Left lung (tissue), 10 donors: ENCODE data around the gene LMF1. TPM values are rescaled to one million over a fixed set of nuclear protein-coding genes. Genes with fewer than 3 reads are reported as not detected.

Experiments
- ATAC-seq: fragments of 200-7000 bp; cut with Tn5 transposase; one replicate; pipeline ENCODE4 v1.9.1; 2020; ENCODE audit warnings: moderate library complexity
- DNase-seq, 4 donors: peaks; one replicate each; pipeline ENCODE4 v3.0.0-alpha.2; 2013 to 2020
- H3K27ac ChIP-seq, 2 donors: fragments of 200-600 bp; sonication (generic) in 1 of 2; one replicate each; pipeline versions ENCODE4 v1.5.0 to v1.8.0; 2020 to 2021
- H3K27me3 ChIP-seq, 2 donors: fragments of 200-600 bp; sonication (generic) in 1 of 2; one replicate each; pipeline versions ENCODE4 v1.5.0 to v1.8.0; 2020 to 2021
- H3K36me3 ChIP-seq, 2 donors: fragments of 200-600 bp; sonication (generic) in 1 of 2; one replicate each; pipeline versions ENCODE4 v1.5.0 to v1.8.0; 2020 to 2021
- H3K4me1 ChIP-seq, 2 donors: fragments of 200-600 bp; one replicate each; pipeline ENCODE4 v1.8.0; 2021
- H3K4me3 ChIP-seq, 2 donors: fragments of 200-600 bp; sonication (generic) in 1 of 2; one replicate each; pipeline versions ENCODE4 v1.5.0 to v1.8.0; 2020 to 2021; ENCODE audit warnings: mild to moderate bottlenecking in 1 of 2
- H3K9me3 ChIP-seq, 2 donors: fragments of 200-600 bp; sonication (generic) in 1 of 2; one replicate each; pipeline versions ENCODE4 v1.5.0 to v1.8.0; 2020 to 2021
- intact Hi-C, 2 donors: fragments of 100-400 bp; cut with DNase I; formaldehyde crosslinking; loops; one replicate each; pipeline versions ENCODE4 v1.11.2 to v1.14.2; 2022
- polyA plus RNA-seq, 6 donors: library from polyadenylated mRNA; unstranded; fragments of 120-200 nt; gene quantifications; one replicate each; pipeline ENCODE4 v1.2.1, GENCODE V29; 2013; ENCODE audit not compliant: insufficient read length in 6 of 6
- total RNA-seq, 2 donors: library from RNA; stranded (reverse); fragmentation: NEBNext Ultra II Directional; extraction: Animal tissue kit (Norgen Biotek cat#: 25700); gene quantifications; one replicate each; pipeline ENCODE4 v1.2.1, GENCODE V29; 2021
- TF ChIP-seq, protein P1 (sequence below), 2 donors: fragments of 200-600 bp; sonication (generic) in 1 of 2; IDR thresholded peaks; one replicate each; pipeline versions ENCODE4 v1.5.0 to v1.8.0; 2021; ENCODE audit warnings: antibody characterized with exemption in 2 of 2
- donor health status: DM: no; HTN: yes; CAD: no.
- donor health status: DM: no; HTN: no; CAD: no.

LMF1 gene
- total and polyA plus RNA-seq, 8 donors, result 15.5 to 23.1 (median 20.4) TPM

DNA sequence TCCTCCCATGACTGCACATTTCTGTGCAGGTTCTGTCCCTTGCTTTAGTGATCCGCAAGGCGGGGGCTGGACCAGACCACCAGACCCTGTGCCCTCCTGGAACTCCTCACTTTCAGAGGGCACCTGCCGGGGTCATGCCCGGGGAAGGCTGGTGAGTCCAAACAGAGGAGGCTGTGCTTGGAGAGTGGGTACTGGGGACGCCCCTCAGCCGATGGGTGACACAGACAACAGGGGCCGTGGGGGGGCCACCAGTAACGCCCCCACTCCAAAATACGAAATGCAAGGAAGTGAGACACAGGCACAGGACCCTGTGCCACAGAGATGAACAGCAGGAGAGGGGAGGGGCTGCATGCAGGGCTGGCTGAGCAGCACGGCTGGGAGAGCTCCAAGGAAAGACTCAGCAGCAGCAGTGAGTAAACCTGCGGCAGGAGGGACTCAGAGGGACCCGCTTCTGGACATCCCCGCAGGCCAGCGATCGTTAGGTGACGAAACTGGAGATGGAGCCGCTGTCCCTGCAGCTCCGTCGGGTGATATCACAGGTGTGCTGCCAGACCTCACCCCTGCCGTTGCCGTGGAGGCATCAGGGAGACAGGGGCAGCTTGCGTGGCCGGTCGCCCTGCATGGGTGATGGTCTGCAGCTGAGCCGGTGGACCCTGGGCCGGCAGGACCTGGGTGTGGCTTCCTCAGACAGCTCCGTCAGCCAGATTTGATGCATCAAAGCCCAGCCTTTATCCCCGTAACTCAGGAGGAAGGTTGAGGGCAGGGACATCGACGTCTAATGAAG, 99.0 kb downstream of the LMF1 start:
- no peak overlapping the region for H3K4me3 ChIP-seq
- H3K9me3 ChIP-seq, result no peaks in the 10 kb centered on the region
- H3K4me1 ChIP-seq, result no peaks in the 10 kb centered on the region
- H3K27me3 ChIP-seq, result no peaks in the 10 kb centered on the region
- TF ChIP-seq, protein P1, sequence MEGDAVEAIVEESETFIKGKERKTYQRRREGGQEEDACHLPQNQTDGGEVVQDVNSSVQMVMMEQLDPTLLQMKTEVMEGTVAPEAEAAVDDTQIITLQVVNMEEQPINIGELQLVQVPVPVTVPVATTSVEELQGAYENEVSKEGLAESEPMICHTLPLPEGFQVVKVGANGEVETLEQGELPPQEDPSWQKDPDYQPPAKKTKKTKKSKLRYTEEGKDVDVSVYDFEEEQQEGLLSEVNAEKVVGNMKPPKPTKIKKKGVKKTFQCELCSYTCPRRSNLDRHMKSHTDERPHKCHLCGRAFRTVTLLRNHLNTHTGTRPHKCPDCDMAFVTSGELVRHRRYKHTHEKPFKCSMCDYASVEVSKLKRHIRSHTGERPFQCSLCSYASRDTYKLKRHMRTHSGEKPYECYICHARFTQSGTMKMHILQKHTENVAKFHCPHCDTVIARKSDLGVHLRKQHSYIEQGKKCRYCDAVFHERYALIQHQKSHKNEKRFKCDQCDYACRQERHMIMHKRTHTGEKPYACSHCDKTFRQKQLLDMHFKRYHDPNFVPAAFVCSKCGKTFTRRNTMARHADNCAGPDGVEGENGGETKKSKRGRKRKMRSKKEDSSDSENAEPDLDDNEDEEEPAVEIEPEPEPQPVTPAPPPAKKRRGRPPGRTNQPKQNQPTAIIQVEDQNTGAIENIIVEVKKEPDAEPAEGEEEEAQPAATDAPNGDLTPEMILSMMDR (IDR thresholded peaks at IDR 0.05), result no peak
- H3K27ac ChIP-seq, result no peak overlapping the region
- ATAC-seq, result no peak
- DNase-seq, result peak in 1 of 4 donors; percentile 71
- intact Hi-C loops, result no loop called here
- H3K36me3 ChIP-seq, result peaks cover 0 to 49% of the 10 kb centered on the region in 2 donors

DNA sequence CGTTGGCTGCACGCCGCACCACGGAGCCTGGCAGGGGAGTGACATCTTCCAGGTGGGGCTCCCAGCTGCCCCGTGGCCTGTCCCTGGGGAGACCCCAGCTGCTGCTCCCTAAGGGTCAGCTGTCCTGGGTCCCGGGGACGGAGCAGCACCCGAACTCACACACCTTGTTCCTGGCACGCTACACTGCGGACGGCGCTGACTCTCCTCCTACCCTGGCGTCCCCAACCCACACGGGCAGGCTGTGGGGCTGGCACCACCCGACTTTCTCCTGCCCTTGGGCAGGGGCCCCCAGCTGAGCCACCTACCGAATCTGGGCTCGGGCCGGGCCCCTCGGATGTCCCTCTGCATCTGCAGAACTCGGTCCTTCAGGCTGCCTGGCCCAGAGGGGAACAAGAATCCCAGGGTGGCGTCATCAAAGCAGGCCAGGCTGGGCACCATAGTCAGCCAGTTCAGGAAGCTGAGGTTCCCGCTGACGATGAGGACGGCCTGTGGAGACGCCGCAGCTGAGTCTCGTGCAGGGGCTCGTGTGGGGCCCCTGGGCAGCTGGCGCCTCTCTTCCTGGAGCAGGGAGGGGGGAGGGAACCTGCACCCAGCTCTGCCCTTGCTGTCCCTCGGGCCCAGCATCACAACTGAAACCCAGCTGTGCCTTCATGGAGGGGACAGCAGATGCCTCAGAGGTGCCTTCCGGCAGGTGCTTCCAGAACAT, 99.8 kb downstream of the LMF1 start:
- Histone ChIP-seq H3K4me3 (no peak overlapping the region), H3K9me3 (no peaks in the 10 kb centered on the region), H3K4me1 (no peaks in the 10 kb centered on the region), H3K27me3 (no peaks in the 10 kb centered on the region), H3K27ac (no peak overlapping the region), H3K36me3 (peaks cover 0 to 47% of the 10 kb centered on the region in 2 donors)
- TF ChIP-seq, protein P1 (IDR thresholded peaks at IDR 0.05), result no peak
- intact Hi-C loops, result no loop called here
- DNase-seq (peak in 1 of 4 donors; percentile 72), ATAC-seq (no peak)

- Histone ChIP-seq H3K4me1 (no peaks in the 10 kb centered on the region), H3K27me3 (no peaks in the 10 kb centered on the region), H3K36me3 (peaks cover 0 to 43% of the 10 kb centered on the region in 2 donors), H3K4me3 (no peak overlapping the region), H3K27ac (no peak overlapping the region), H3K9me3 (no peaks in the 10 kb centered on the region)
- ATAC-seq (no peak), DNase-seq (peak in 1 of 4 donors; percentile 78)
- TF ChIP-seq, protein P1 (IDR thresholded peaks at IDR 0.05), result no peak
- intact Hi-C loops, result no loop called here
Observed at GRCh38 chr16:869823-870641, 100.8 kb downstream of the LMF1 start.

- Histone ChIP-seq H3K4me3 (no peak overlapping the region), H3K9me3 (no peaks in the 10 kb centered on the region), H3K4me1 (no peaks in the 10 kb centered on the region), H3K27me3 (no peaks in the 10 kb centered on the region), H3K27ac (no peak overlapping the region), H3K36me3 (peaks cover 0 to 43% of the 10 kb centered on the region in 2 donors)
- intact Hi-C loops, result no loop called here
- ATAC-seq, result no peak
- DNase-seq, result peak in 1 of 4 donors; percentile 65
- TF ChIP-seq, protein P1 (IDR thresholded peaks at IDR 0.05), result no peak
Observed at GRCh38 chr16:868846-869822, 101.7 kb downstream of the LMF1 start.
